OCI-LY3 (cell line): Measurements from ENCODE around the gene PNLDC1.

Source experiments
- H2AFZ ChIP-seq: fragments of 200-600, 300-600 bp; shearing (Covaris generic); 2 replicates; pipeline ENCODE4 v1.6.0; 2014; ENCODE audit warnings: antibody characterized with exemption, low read depth, low read length
- H3K27ac ChIP-seq: fragments of 200-600, 300-600 bp; sonication (generic); 2 replicates; pipeline ENCODE4 v1.5.1; 2014; ENCODE audit warnings: mild to moderate bottlenecking, low read length, moderate library complexity, mixed read lengths
- H3K27me3 ChIP-seq: fragments of 200-600, 300-600 bp; sonication (generic); 2 replicates; pipeline ENCODE4 v1.6.1; 2014; ENCODE audit warnings: low read depth, low read length, mixed read lengths
- H3K36me3 ChIP-seq: fragments of 200-600, 300-600 bp; sonication (generic); replicated peaks from 2 replicates; pipeline ENCODE3; 2014; ENCODE audit warnings: low read depth, low read length, mixed read lengths
- H3K4me1 ChIP-seq: fragments of 300-600, 200-600 bp; sonication (generic); 2 replicates; pipeline ENCODE4 v1.6.1; 2014; ENCODE audit warnings: low read length, mixed read lengths
- H3K4me2 ChIP-seq: fragments of 200-600, 300-600 bp; sonication (generic); 2 replicates; pipeline ENCODE4 v1.6.1; 2014; ENCODE audit warnings: low read length, mixed read lengths
- H3K4me3 ChIP-seq: fragments of 300-600, 200-600 bp; sonication (generic); 2 replicates; pipeline ENCODE4 v1.5.1; 2014; ENCODE audit warnings: antibody characterized with exemption, mild to moderate bottlenecking, low read length, moderate library complexity
- H3K79me2 ChIP-seq: fragments of 300-600, 200-600 bp; shearing (Covaris generic); 2 replicates; pipeline ENCODE4 v1.6.1; 2014; ENCODE audit warnings: mild to moderate bottlenecking, low read length, mixed read lengths
- H3K9ac ChIP-seq: fragments of 300-600, 200-600 bp; shearing (Covaris generic); 2 replicates; pipeline ENCODE4 v1.6.0; 2014; ENCODE audit warnings: mild to moderate bottlenecking, low read length, moderate library complexity
- H3K9me3 ChIP-seq: fragments of 200-600, 300-600 bp; shearing (Covaris generic); 2 replicates; pipeline ENCODE4 v1.6.1; 2014; ENCODE audit warnings: low read length, mixed read lengths; ENCODE audit not compliant: insufficient read depth
- H4K20me1 ChIP-seq: fragments of 200-600, 300-600 bp; sonication (generic); 2 replicates; pipeline ENCODE4 v1.6.1; 2016; ENCODE audit warnings: low read length, mixed read lengths; ENCODE audit not compliant: insufficient read depth
- CTCF ChIP-seq: fragments of 200-600, 300-600 bp; sonication (generic); IDR thresholded peaks from 2 replicates; pipeline ENCODE4 v1.5.1; 2014; ENCODE audit warnings: antibody characterized with exemption, low read length, low read depth
- EZH2phosphoT487 ChIP-seq: fragments of 200-600 bp; shearing (Covaris generic); IDR thresholded peaks from 2 replicates; pipeline ENCODE4 v1.6.1; 2018; ENCODE audit warnings: antibody characterized with exemption, mixed run types, low read depth

The PNLDC1 gene

DNA sequence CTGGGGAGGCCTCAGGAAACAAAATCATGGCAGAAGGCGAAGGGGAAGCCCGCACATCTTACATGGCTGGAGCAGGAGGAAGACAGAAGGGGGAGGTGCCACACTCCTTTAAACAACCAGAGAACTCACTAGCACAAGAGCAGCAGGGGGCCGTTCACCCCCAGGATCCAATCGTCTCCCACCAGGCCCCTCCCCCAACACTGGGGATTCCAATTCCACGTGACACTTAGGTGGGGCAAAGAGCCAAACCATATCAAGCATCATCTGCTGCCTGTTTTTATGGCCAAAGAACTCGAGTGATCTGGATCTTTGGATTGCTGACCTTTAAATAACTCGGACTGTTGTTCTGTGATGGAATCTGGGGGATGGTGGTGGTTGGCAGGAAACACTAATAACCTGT is 28.0 kb downstream of the PNLDC1 start:
- Histone ChIP-seq H3K4me2 (no peak overlapping the region), H3K36me3 (no peaks in the 10 kb centered on the region), H3K4me3 (no peak overlapping the region)

DNA sequence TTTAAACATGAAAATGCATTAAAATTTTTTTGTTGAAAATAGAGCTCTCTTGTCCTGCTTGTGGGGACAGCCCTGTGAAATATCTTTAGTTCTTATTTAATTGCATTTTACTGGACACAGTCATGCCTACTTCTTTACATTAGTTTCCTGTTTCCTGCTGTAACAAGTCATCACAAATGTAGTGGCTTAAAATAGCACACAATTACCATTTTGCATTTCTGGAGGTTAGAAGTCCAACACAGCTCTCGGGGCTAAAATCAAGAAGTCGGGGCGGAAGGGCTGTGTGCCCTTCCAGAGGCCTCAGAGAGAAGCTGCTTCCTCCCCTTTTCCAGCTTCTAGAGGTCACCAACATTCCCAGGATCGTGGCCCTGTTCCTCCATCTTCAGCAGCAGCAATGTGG is 29.4 kb downstream of the PNLDC1 start:
- Histone ChIP-seq H3K4me2 (no peak overlapping the region), H3K9ac (no peak overlapping the region), H3K9me3 (no peaks in the 10 kb centered on the region), H3K79me2 (no peaks in the 10 kb centered on the region), H3K27ac (no peak overlapping the region), H4K20me1 (no peaks in the 10 kb centered on the region), H3K36me3 (no peaks in the 10 kb centered on the region), H3K27me3 (no peaks in the 10 kb centered on the region), H3K4me1 (no peaks in the 10 kb centered on the region), H2AFZ (no peak overlapping the region), H3K4me3 (no peak overlapping the region)
- TF ChIP-seq CTCF: no peak
- no peak for TF ChIP-seq EZH2phosphoT487

More for the DNA sequence above, 28.0 kb downstream of the PNLDC1 start:
- TF ChIP-seq EZH2phosphoT487 (no peak), CTCF (no peak)
- no peaks in the 10 kb centered on the region for H4K20me1 ChIP-seq
- no peaks in the 10 kb centered on the region for H3K4me1 ChIP-seq
- no peak overlapping the region for H2AFZ ChIP-seq
- H3K27ac ChIP-seq: no peak overlapping the region
- no peaks in the 10 kb centered on the region for H3K9me3 ChIP-seq
- no peaks in the 10 kb centered on the region for H3K79me2 ChIP-seq
- no peaks in the 10 kb centered on the region for H3K27me3 ChIP-seq
- H3K9ac ChIP-seq: no peak overlapping the region

DNA sequence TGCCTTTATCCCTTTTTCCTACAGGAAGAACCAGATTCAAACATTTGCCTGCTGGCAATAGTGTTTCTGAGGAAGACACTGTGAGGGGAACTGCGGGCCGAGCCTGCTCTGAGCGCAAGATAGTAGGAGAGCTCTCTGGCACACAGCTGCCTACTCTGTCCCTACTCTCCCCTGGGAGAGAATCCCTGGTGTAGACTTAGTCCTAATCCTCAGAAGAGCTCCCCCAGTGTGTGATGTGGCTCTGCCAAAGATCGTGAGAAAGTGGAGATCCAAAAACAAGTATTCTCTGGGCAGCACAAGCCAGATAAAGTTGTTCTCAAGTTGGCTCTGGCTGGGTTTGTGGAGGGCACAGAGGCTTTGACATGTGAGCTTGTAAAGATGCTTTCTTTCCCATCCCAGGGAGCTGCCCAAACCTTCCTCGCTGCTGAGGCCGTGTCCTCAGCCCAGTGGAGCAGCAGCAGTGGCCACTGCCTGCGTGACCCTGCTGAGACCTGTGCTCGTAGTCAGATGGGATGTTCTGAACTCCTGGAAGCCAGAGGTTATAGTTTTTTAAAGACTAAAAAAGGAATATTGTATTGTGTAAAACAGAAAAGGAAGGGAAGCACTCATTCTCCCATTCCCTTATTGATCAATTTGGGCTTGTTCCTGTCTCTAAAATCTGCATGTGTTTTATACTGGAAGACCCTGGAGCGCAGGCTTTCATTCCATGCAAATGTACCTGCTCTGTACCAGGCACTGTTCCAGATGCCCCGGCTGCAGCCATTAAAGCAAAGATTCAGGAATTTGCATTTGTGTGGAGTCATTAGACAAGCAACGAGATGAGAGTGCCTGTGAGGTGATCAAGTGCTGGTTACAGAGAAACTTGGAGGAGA is 30.7 kb downstream of the PNLDC1 start:
- Histone ChIP-seq H3K4me1 (no peaks in the 10 kb centered on the region), H3K4me2 (no peak overlapping the region)
- TF ChIP-seq CTCF (no peak), EZH2phosphoT487 (no peak)

GRCh38 chr6:159831373-159831679 is 31.2 kb downstream of the PNLDC1 start:
- H3K27ac ChIP-seq: no peak overlapping the region
- no peaks in the 10 kb centered on the region for H3K4me1 ChIP-seq
- H4K20me1 ChIP-seq: no peaks in the 10 kb centered on the region
- no peak overlapping the region for H2AFZ ChIP-seq
- no peaks in the 10 kb centered on the region for H3K9me3 ChIP-seq
- no peak overlapping the region for H3K4me3 ChIP-seq
- no peak overlapping the region for H3K4me2 ChIP-seq
- no peak overlapping the region for H3K9ac ChIP-seq
- no peaks in the 10 kb centered on the region for H3K36me3 ChIP-seq
- H3K79me2 ChIP-seq: no peaks in the 10 kb centered on the region
- no peak for TF ChIP-seq EZH2phosphoT487
- no peak for TF ChIP-seq CTCF
- H3K27me3 ChIP-seq: no peaks in the 10 kb centered on the region

More for the DNA sequence above, 30.7 kb downstream of the PNLDC1 start:
- Histone ChIP-seq H3K27me3 (no peaks in the 10 kb centered on the region), H2AFZ (no peak overlapping the region), H3K79me2 (no peaks in the 10 kb centered on the region), H4K20me1 (no peaks in the 10 kb centered on the region), H3K9ac (no peak overlapping the region), H3K27ac (no peak overlapping the region), H3K4me3 (no peak overlapping the region), H3K36me3 (no peaks in the 10 kb centered on the region), H3K9me3 (no peaks in the 10 kb centered on the region)
